ENCODE measurements around the gene STYXL2.

Gene STYXL2

GRCh38 chr1:167081594-167082156 lies 12.2 kb upstream of the STYXL2 start:
- no peaks in the 10 kb centered on the region for H3K27me3 ChIP-seq (replicated peaks; ENCODE audit: control insufficient read depth, insufficient read depth, low read length)
- DNase-seq (ENCODE audit: extremely low read depth, insufficient read length): no peak
- no peak overlapping the region for H3K4me3 ChIP-seq (replicated peaks; ENCODE audit: low read depth, low read length)
- no peaks in the 10 kb centered on the region for H3K36me3 ChIP-seq (ENCODE audit: control insufficient read depth, insufficient read depth, low read length)
- no peak for TF ChIP-seq CTCF (IDR thresholded peaks at IDR 0.05; ENCODE audit: insufficient read depth, low read length, poor library complexity, severe bottlenecking)

GRCh38 chr1:167082511-167083027 lies 11.3 kb upstream of the STYXL2 start:
- H3K27me3 ChIP-seq (replicated peaks; ENCODE audit: control insufficient read depth, insufficient read depth, low read length): no peaks in the 10 kb centered on the region
- H3K36me3 ChIP-seq (ENCODE audit: control insufficient read depth, insufficient read depth, low read length): no peaks in the 10 kb centered on the region
- no peak overlapping the region for H3K4me3 ChIP-seq (replicated peaks; ENCODE audit: low read depth, low read length)
- no peak for DNase-seq (ENCODE audit: extremely low read depth, insufficient read length)
- TF ChIP-seq CTCF (IDR thresholded peaks at IDR 0.05; ENCODE audit: insufficient read depth, low read length, poor library complexity, severe bottlenecking): no peak

GRCh38 chr1:167083066-167083665 lies 10.7 kb upstream of the STYXL2 start:
- no peak for TF ChIP-seq CTCF (IDR thresholded peaks at IDR 0.05; ENCODE audit: insufficient read depth, low read length, poor library complexity, severe bottlenecking)
- Histone ChIP-seq H3K27me3 (replicated peaks; ENCODE audit: control insufficient read depth, insufficient read depth, low read length) (no peaks in the 10 kb centered on the region), H3K36me3 (ENCODE audit: control insufficient read depth, insufficient read depth, low read length) (no peaks in the 10 kb centered on the region), H3K4me3 (replicated peaks; ENCODE audit: low read depth, low read length) (no peak overlapping the region)
- no peak for DNase-seq (ENCODE audit: extremely low read depth, insufficient read length)

- no peaks in the 10 kb centered on the region for H3K36me3 ChIP-seq (ENCODE audit: control insufficient read depth, insufficient read depth, low read length)
- TF ChIP-seq CTCF (IDR thresholded peaks at IDR 0.05; ENCODE audit: insufficient read depth, low read length, poor library complexity, severe bottlenecking): no peak
- H3K27me3 ChIP-seq (replicated peaks; ENCODE audit: control insufficient read depth, insufficient read depth, low read length): no peaks in the 10 kb centered on the region
- DNase-seq (ENCODE audit: extremely low read depth, insufficient read length): no peak
- no peak overlapping the region for H3K4me3 ChIP-seq (replicated peaks; ENCODE audit: low read depth, low read length)
Observed at GRCh38 chr1:167083871-167084270, 10.0 kb upstream of the STYXL2 start.

- no peak for TF ChIP-seq CTCF (IDR thresholded peaks at IDR 0.05; ENCODE audit: insufficient read depth, low read length, poor library complexity, severe bottlenecking)
- Histone ChIP-seq H3K36me3 (ENCODE audit: control insufficient read depth, insufficient read depth, low read length) (no peaks in the 10 kb centered on the region), H3K4me3 (replicated peaks; ENCODE audit: low read depth, low read length) (no peak overlapping the region), H3K27me3 (replicated peaks; ENCODE audit: control insufficient read depth, insufficient read depth, low read length) (no peaks in the 10 kb centered on the region)
- DNase-seq (ENCODE audit: extremely low read depth, insufficient read length): no peak
Observed at GRCh38 chr1:167084757-167085156, 9.1 kb upstream of the STYXL2 start.
